K562 (cell line): ENCODE results near the gene TNIP1. TPM values are rescaled to one million over a fixed set of nuclear protein-coding genes. Genes with fewer than 3 reads are reported as not detected.

Source experiments
- HCFC1 ChIP-seq: IDR thresholded peaks from 2 replicates; pipeline ENCODE4 v1.6.1; 2012; ENCODE audit warnings: low read depth, low read length, improper control_type of control experiment
- MYC ChIP-seq, 2 experiments: fragments of 250-450 bp in 1 of 2; sonication (Bioruptor Pico) in 1 of 2; IDR thresholded peaks; 2 replicates each; pipeline versions ENCODE4 v1.5.1 to v1.6.1; 2012 to 2021; ENCODE audit warnings: low read depth in 2 of 2, borderline replicate concordance in 1 of 2, improper control_type of control experiment in 1 of 2, low read length in 1 of 2, mild to moderate bottlenecking in 1 of 2, moderate library complexity in 1 of 2
- STAT5B ChIP-seq: fragments of 250-450 bp; sonication (Bioruptor Pico); IDR thresholded peaks from 2 replicates; pipeline ENCODE4 v1.8.0; 2021; ENCODE audit warnings: mild to moderate bottlenecking, inconsistent platforms
- THAP7 ChIP-seq: fragments of 250-450 bp; sonication (Bioruptor Pico); IDR thresholded peaks from 2 replicates; pipeline ENCODE4 v1.5.0; 2021
- WHSC1 ChIP-seq: IDR thresholded peaks from one replicate; pipeline ENCODE4 v1.6.1; 2012; ENCODE audit warnings: low read length, control low read depth, inconsistent platforms
- ZFP91 ChIP-seq: sonication (generic); formaldehyde crosslinking; IDR thresholded peaks from 2 replicates; pipeline ENCODE4 v1.8.0; 2022; ENCODE audit warnings: mild to moderate bottlenecking, missing genetic modification reagents
- polyA plus RNA-seq, 8 experiments: library from polyadenylated mRNA; depleted of rRNA in 4 of 8; stranded (reverse) in 5 of 8; unstranded in 3 of 8; fragments of >200 nt; fragmentation: Nextera tagmentation in 2 of 8; fragmentation: Illumina TruSeq in 1 of 8; extraction: Ambion mirVana in 2 of 8; extraction: Trizol in 1 of 8; gene quantifications; 2 replicates each; pipeline versions ENCODE4 v1.2.1 to v1.2.3, GENCODE V29; 2011 to 2014; ENCODE audit warnings: inconsistent platforms in 1 of 8, missing spikeins in 1 of 8
- total RNA-seq, 7 experiments: library from RNA; depleted of rRNA in 6 of 7; stranded (reverse); fragments of >200 nt in 6 of 7; fragmentation: Illumina TruSeq in 2 of 7; extraction: Trizol in 2 of 7; gene quantifications; 2 replicates each; pipeline versions ENCODE4 v1.2.1 to v1.2.3, GENCODE V29; 2011 to 2021; ENCODE audit warnings: low replicate concordance in 1 of 7
- TF ChIP-seq, protein P1 (sequence below): fragments of 250-450 bp; sonication (Bioruptor Pico); IDR thresholded peaks from 2 replicates; pipeline ENCODE4 v1.8.0; 2021; ENCODE audit warnings: mild to moderate bottlenecking, moderate library complexity
- TF ChIP-seq, protein P2 (sequence below): fragments of 450-650 bp; IDR thresholded peaks from 2 replicates; pipeline ENCODE4 v1.6.1; 2017; ENCODE audit warnings: antibody characterized with exemption, mild to moderate bottlenecking

TNIP1 gene
- total and polyA plus RNA-seq, 9 of the 15 experiments (the other 6 are each of a cell fraction or from before 2014, with no cell fraction given), result 0.46 to 41.0 (median 24.6) TPM

- TF ChIP-seq MYC (IDR thresholded peaks at IDR 0.05; ENCODE audit: low read depth, low read length), result no peak
- no peak for TF ChIP-seq MYC (CRISPR knock-in tag; IDR thresholded peaks at IDR 0.05; ENCODE audit: borderline replicate concordance, low read depth)
- TF ChIP-seq WHSC1, result no peak
- TF ChIP-seq HCFC1, result no peak
- no peak for TF ChIP-seq ZFP91 (CRISPR knock-in tag)
- TF ChIP-seq STAT5B, result no peak
- TF ChIP-seq, protein P1, sequence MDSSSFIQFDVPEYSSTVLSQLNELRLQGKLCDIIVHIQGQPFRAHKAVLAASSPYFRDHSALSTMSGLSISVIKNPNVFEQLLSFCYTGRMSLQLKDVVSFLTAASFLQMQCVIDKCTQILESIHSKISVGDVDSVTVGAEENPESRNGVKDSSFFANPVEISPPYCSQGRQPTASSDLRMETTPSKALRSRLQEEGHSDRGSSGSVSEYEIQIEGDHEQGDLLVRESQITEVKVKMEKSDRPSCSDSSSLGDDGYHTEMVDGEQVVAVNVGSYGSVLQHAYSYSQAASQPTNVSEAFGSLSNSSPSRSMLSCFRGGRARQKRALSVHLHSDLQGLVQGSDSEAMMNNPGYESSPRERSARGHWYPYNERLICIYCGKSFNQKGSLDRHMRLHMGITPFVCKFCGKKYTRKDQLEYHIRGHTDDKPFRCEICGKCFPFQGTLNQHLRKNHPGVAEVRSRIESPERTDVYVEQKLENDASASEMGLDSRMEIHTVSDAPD (CRISPR knock-in tag), result no peak
- no peak for TF ChIP-seq THAP7 (CRISPR knock-in tag)
- TF ChIP-seq, protein P2, sequence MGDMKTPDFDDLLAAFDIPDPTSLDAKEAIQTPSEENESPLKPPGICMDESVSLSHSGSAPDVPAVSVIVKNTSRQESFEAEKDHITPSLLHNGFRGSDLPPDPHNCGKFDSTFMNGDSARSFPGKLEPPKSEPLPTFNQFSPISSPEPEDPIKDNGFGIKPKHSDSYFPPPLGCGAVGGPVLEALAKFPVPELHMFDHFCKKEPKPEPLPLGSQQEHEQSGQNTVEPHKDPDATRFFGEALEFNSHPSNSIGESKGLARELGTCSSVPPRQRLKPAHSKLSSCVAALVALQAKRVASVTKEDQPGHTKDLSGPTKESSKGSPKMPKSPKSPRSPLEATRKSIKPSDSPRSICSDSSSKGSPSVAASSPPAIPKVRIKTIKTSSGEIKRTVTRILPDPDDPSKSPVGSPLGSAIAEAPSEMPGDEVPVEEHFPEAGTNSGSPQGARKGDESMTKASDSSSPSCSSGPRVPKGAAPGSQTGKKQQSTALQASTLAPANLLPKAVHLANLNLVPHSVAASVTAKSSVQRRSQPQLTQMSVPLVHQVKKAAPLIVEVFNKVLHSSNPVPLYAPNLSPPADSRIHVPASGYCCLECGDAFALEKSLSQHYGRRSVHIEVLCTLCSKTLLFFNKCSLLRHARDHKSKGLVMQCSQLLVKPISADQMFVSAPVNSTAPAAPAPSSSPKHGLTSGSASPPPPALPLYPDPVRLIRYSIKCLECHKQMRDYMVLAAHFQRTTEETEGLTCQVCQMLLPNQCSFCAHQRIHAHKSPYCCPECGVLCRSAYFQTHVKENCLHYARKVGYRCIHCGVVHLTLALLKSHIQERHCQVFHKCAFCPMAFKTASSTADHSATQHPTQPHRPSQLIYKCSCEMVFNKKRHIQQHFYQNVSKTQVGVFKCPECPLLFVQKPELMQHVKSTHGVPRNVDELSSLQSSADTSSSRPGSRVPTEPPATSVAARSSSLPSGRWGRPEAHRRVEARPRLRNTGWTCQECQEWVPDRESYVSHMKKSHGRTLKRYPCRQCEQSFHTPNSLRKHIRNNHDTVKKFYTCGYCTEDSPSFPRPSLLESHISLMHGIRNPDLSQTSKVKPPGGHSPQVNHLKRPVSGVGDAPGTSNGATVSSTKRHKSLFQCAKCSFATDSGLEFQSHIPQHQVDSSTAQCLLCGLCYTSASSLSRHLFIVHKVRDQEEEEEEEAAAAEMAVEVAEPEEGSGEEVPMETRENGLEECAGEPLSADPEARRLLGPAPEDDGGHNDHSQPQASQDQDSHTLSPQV, result no peak
Observed at GRCh38 chr5:151053796-151054462, 26.9 kb downstream of the TNIP1 start (continued).
